SK-N-SH (cell line): ENCODE results near the gene LGALS8. TPM values are rescaled to one million over a fixed set of nuclear protein-coding genes. Genes with fewer than 3 reads are reported as not detected.

Experiments used
- CTCF ChIA-PET: fragments of 300-600, 350-600 bp; formaldehyde crosslinking; extraction: SDS; loops from one replicate; lab custom pipeline; 2021; lab: Yijun Ruan, JAX
- POLR2A ChIA-PET: fragments of 350-600 bp; sonication (Branson Sonifier 250); formaldehyde crosslinking; extraction: SDS; loops from one replicate; lab custom pipeline; 2020; ENCODE audit warnings: antibody characterized with exemption, inconsistent platforms; lab: Yijun Ruan, JAX
- DNase-seq: peaks from one replicate; pipeline ENCODE4 v3.0.0; 2012
- H2AFZ ChIP-seq: fragments of 200-600 bp; sonication (generic); 2 replicates; pipeline ENCODE4 v1.8.1; 2016; ENCODE audit warnings: antibody characterized with exemption, mild to moderate bottlenecking, low read depth
- H3F3A ChIP-seq: fragments of 200-600 bp; sonication (generic); replicated peaks from 2 replicates; pipeline ENCODE3; 2016; ENCODE audit warnings: antibody characterized with exemption, mild to moderate bottlenecking; ENCODE audit not compliant: insufficient read depth
- H3K27ac ChIP-seq, 2 experiments: fragments of 200-500 bp in 1 of 2; fragments of 200-600 bp in 1 of 2; sonication (Bioruptor generic) in 1 of 2; sonication (generic), shearing (Covaris generic) in 1 of 2; 2 replicates each; pipeline versions ENCODE4 v1.5.1 to v1.6.1; 2014 to 2016; ENCODE audit warnings: low read depth in 2 of 2, inconsistent platforms in 1 of 2, low read length in 1 of 2, mild to moderate bottlenecking in 1 of 2, mixed read lengths in 1 of 2
- H3K27me3 ChIP-seq: fragments of 200-600 bp; sonication (generic), shearing (Covaris generic); 2 replicates; pipeline ENCODE4 v1.6.1; 2016; ENCODE audit warnings: mixed run types; ENCODE audit not compliant: insufficient read depth
- H3K36me3 ChIP-seq, 2 experiments: fragments of 200-500 bp in 1 of 2; fragments of 200-600 bp in 1 of 2; sonication (Bioruptor generic) in 1 of 2; sonication (generic) in 1 of 2; replicated peaks in 1 of 2; 2 replicates each; pipeline versions ENCODE3 to v1.5.1; 2014 to 2016; ENCODE audit warnings: low read length in 1 of 2, mild to moderate bottlenecking in 1 of 2; ENCODE audit not compliant: insufficient read depth in 2 of 2, control insufficient read depth in 1 of 2
- H3K4me1 ChIP-seq, 2 experiments: fragments of 200-500 bp in 1 of 2; fragments of 200-600 bp in 1 of 2; sonication (Bioruptor generic) in 1 of 2; sonication (generic), shearing (Covaris generic) in 1 of 2; 2 replicates each; pipeline versions ENCODE4 v1.5.1 to v1.6.1; 2014 to 2016; ENCODE audit warnings: low read depth in 1 of 2, low read length in 1 of 2, mixed run types in 1 of 2; ENCODE audit not compliant: insufficient read depth in 2 of 2, control insufficient read depth in 1 of 2
- H3K4me2 ChIP-seq: fragments of 200-600 bp; sonication (generic), shearing (Covaris generic); 2 replicates; pipeline ENCODE4 v1.6.1; 2017; ENCODE audit warnings: mixed run types
- H3K4me3 ChIP-seq, 2 experiments: fragments of 200-500 bp in 1 of 2; fragments of 200-600 bp in 1 of 2; sonication (Bioruptor generic) in 1 of 2; sonication (generic), shearing (Covaris generic) in 1 of 2; 2 replicates each; pipeline versions ENCODE4 v1.5.1 to v1.8.1; 2014 to 2016; ENCODE audit warnings: low read depth in 2 of 2, inconsistent platforms in 1 of 2, low read length in 1 of 2, mild to moderate bottlenecking in 1 of 2, mixed read lengths in 1 of 2, moderate library complexity in 1 of 2
- H3K79me2 ChIP-seq: fragments of 200-600 bp; sonication (generic); 2 replicates; pipeline ENCODE4 v1.8.1; 2017; ENCODE audit warnings: mild to moderate bottlenecking; ENCODE audit not compliant: insufficient read depth
- H3K9ac ChIP-seq: fragments of 200-600 bp; sonication (generic); 2 replicates; pipeline ENCODE4 v1.6.1; 2017; ENCODE audit warnings: mixed run types
- H3K9me2 ChIP-seq: fragments of 200-600 bp; sonication (generic); 2 replicates; pipeline ENCODE4 v1.6.1; 2017; ENCODE audit warnings: mixed run types
- H3K9me3 ChIP-seq: fragments of 200-600 bp; sonication (generic); 2 replicates; pipeline ENCODE4 v1.6.1; 2017; ENCODE audit warnings: mixed run types, mild to moderate bottlenecking, moderate library complexity
- H4K20me1 ChIP-seq: fragments of 200-600 bp; sonication (generic); 2 replicates; pipeline ENCODE4 v1.6.1; 2017; ENCODE audit warnings: mild to moderate bottlenecking, mixed run types; ENCODE audit not compliant: insufficient read depth
- CHD2 ChIP-seq: fragments of 150-350 bp; IDR thresholded peaks from 2 replicates; pipeline ENCODE4 v1.6.1; 2018; ENCODE audit warnings: low read length; ENCODE audit not compliant: partially characterized antibody
- ELF1 ChIP-seq: IDR thresholded peaks from 2 replicates; pipeline ENCODE4 v1.4.0; 2012
- FOSL2 ChIP-seq: IDR thresholded peaks from 2 replicates; pipeline ENCODE4 v1.4.0; 2012; ENCODE audit warnings: low read depth, mild to moderate bottlenecking, moderate library complexity, borderline replicate concordance
- FOXJ3 ChIP-seq: sonication (generic); formaldehyde crosslinking; IDR thresholded peaks from 2 replicates; pipeline ENCODE4 v1.5.1; 2020; ENCODE audit warnings: mild to moderate bottlenecking, missing genetic modification reagents
- GABPA ChIP-seq: IDR thresholded peaks from 2 replicates; pipeline ENCODE4 v1.4.0; 2012; ENCODE audit warnings: low read depth, mild to moderate bottlenecking
- GATA2 ChIP-seq: sonication (generic); formaldehyde crosslinking; IDR thresholded peaks from 2 replicates; pipeline ENCODE4 v1.5.0; 2020; ENCODE audit warnings: mild to moderate bottlenecking, missing genetic modification reagents
- JUND ChIP-seq: IDR thresholded peaks from 2 replicates; pipeline ENCODE4 v1.4.0; 2012
- MEF2A ChIP-seq: IDR thresholded peaks from 2 replicates; pipeline ENCODE4 v1.4.0; 2012; ENCODE audit warnings: low read depth, borderline replicate concordance
- MXI1 ChIP-seq: IDR thresholded peaks from 2 replicates; pipeline ENCODE4 v1.6.1; 2012; ENCODE audit warnings: mild to moderate bottlenecking, low read depth, low read length, improper control_type of control experiment
- NRF1 ChIP-seq: IDR thresholded peaks from 2 replicates; pipeline ENCODE4 v1.6.1; 2012; ENCODE audit warnings: low read depth, mild to moderate bottlenecking, low read length
- POLR2AphosphoS5 ChIP-seq: IDR thresholded peaks from 2 replicates; pipeline ENCODE4 v1.6.1; 2012; ENCODE audit warnings: low read depth, low read length
- RAD21 ChIP-seq: IDR thresholded peaks from 2 replicates; pipeline ENCODE4 v1.6.1; 2012; ENCODE audit warnings: mild to moderate bottlenecking, low read length
- RXRA ChIP-seq: IDR thresholded peaks from 2 replicates; pipeline ENCODE4 v1.4.0; 2012; ENCODE audit warnings: low read depth, mild to moderate bottlenecking, borderline replicate concordance
- SIN3A ChIP-seq: IDR thresholded peaks from 2 replicates; pipeline ENCODE4 v1.6.1; 2012; ENCODE audit warnings: low read depth, mild to moderate bottlenecking, low read length, moderate library complexity, borderline replicate concordance
- SMC3 ChIP-seq: IDR thresholded peaks from 2 replicates; pipeline ENCODE4 v1.6.1; 2012; ENCODE audit warnings: low read depth, low read length, improper control_type of control experiment
- TAF1 ChIP-seq: IDR thresholded peaks from 2 replicates; pipeline ENCODE4 v1.6.1; 2012; ENCODE audit warnings: low read depth, mild to moderate bottlenecking, low read length, moderate library complexity, borderline replicate concordance
- TCF12 ChIP-seq: IDR thresholded peaks from 2 replicates; pipeline ENCODE4 v1.4.0; 2012
- WGBS: methylation state at CpG from one replicate; pipeline ENCODE4 v1.1.6; 2017; ENCODE audit warnings: low lambda C conversion rate; 5-methylcytosine and 5-hydroxymethylcytosine counted together
- polyA plus RNA-seq, 3 experiments: library from polyadenylated mRNA; depleted of rRNA; stranded (reverse); fragments of >200 nt; gene quantifications; 2 replicates each; pipeline ENCODE4 v1.2.3, GENCODE V29; 2012
- TF ChIP-seq, protein P1 (sequence below): fragments of 150-350 bp; IDR thresholded peaks from 2 replicates; pipeline ENCODE4 v1.6.1; 2016; ENCODE audit warnings: mild to moderate bottlenecking, low read depth, low read length
- TF ChIP-seq, protein P2 (sequence below): IDR thresholded peaks from 2 replicates; pipeline ENCODE4 v1.4.0; 2012; ENCODE audit warnings: low read depth, borderline replicate concordance
- TF ChIP-seq, protein P3 (sequence below): fragments of 150-350 bp; IDR thresholded peaks from 2 replicates; pipeline ENCODE4 v1.6.1; 2017; ENCODE audit warnings: antibody characterized with exemption, low read length, low read depth, borderline replicate concordance
- TF ChIP-seq, protein P4 (sequence below): IDR thresholded peaks from 2 replicates; pipeline ENCODE4 v1.4.0; 2012; ENCODE audit warnings: low read depth, borderline replicate concordance

The LGALS8 gene
- polyA plus RNA-seq, 1 of the 3 experiments (the other 2 are of a cell fraction): 18.9 TPM

DNA sequence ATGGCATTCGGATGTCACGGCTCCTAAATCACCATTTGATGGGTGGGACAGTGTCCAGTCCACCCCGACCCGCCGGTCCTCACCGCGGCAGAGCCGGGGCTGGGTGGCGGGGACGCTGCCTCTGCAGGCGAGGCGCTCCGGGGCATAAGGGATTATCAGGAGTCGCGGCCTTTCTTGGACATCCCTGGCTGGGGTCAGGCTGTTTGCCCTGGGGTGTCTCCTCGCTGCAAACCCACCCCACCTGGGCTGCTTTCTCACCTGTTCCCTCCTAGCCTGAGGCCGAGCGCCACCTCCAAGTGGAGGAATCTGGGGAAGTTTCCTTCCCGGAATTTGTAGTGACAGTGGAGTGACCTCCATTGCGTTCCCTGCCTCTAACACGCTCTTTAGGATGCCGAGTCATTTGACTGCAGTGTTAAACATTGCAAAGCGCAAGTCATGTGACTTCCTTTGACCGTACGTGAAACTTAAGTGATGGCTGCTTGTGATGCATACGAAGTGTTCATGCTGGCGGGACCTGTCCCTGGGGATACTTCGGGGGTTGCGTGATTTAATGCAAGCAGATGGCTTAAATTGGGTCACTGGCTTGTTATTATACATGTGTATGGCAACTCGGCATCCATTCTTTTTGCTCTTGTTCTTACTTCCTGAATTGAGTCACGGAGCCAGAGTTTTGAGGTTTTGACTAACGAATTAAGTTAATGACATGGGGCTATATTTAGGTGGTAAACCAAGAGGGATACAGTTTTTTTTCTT lies 536 bp downstream of the LGALS8 start (continued):
- TF ChIP-seq TAF1 (0 out of 2 replicates have a peak, but pooled peaks have one; percentile 42), FOSL2 (no peak), SMC3 (no peak), ELF1 (no peak), NRF1 (no peak)
- TF ChIP-seq, protein P1, sequence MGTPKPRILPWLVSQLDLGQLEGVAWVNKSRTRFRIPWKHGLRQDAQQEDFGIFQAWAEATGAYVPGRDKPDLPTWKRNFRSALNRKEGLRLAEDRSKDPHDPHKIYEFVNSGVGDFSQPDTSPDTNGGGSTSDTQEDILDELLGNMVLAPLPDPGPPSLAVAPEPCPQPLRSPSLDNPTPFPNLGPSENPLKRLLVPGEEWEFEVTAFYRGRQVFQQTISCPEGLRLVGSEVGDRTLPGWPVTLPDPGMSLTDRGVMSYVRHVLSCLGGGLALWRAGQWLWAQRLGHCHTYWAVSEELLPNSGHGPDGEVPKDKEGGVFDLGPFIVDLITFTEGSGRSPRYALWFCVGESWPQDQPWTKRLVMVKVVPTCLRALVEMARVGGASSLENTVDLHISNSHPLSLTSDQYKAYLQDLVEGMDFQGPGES: no peak
- TF ChIP-seq, protein P2, sequence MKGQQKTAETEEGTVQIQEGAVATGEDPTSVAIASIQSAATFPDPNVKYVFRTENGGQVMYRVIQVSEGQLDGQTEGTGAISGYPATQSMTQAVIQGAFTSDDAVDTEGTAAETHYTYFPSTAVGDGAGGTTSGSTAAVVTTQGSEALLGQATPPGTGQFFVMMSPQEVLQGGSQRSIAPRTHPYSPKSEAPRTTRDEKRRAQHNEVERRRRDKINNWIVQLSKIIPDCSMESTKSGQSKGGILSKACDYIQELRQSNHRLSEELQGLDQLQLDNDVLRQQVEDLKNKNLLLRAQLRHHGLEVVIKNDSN: peak; percentile 86
- TF ChIP-seq, protein P3, sequence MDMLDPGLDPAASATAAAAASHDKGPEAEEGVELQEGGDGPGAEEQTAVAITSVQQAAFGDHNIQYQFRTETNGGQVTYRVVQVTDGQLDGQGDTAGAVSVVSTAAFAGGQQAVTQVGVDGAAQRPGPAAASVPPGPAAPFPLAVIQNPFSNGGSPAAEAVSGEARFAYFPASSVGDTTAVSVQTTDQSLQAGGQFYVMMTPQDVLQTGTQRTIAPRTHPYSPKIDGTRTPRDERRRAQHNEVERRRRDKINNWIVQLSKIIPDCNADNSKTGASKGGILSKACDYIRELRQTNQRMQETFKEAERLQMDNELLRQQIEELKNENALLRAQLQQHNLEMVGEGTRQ: peak; percentile 25; the same call in 1 of the 2 replicates

DNA sequence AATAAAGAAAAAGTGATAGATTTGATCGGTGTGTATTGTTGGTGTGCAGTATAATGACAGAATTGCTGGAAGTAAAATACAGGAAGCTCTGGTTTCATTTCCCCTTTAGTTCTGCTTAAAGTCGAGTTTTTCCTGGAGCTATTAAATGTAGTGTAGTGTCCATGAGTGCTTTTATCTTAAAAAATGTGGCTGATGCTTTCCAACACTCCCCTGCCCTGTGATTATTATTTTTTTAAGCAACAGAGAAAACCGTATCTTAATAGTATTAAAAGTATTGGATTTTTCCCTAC lies 1.1 kb downstream of the LGALS8 start:
- no peak for TF ChIP-seq ELF1
- TF ChIP-seq MEF2A: no peak
- no peak for TF ChIP-seq FOXJ3 (CRISPR knock-in tag)
- Histone ChIP-seq H3F3A (no peaks in the 10 kb centered on the region), H3K4me3 (peak overlapping the region; percentile 67 to 81), H3K4me2 (peak overlapping the region; percentile 85), H3K36me3 (peaks cover 4 to 15% of the 10 kb centered on the region in 2 experiments), H3K9me2 (no peaks in the 10 kb centered on the region), H2AFZ (peak overlapping the region; percentile 97), H3K4me1 (peaks cover 0 to 8% of the 10 kb centered on the region in 2 experiments; a peak in 2 of 4 replicates), H3K79me2 (peaks cover 9% of the 10 kb centered on the region), H3K27ac (peak overlapping the region; percentile 7 to 40; a peak in 3 of 4 replicates), H3K9me3 (no peaks in the 10 kb centered on the region), H3K9ac (peak overlapping the region; percentile 65), H4K20me1 (no peaks in the 10 kb centered on the region), H3K27me3 (no peaks in the 10 kb centered on the region)
- 1% methylated on average over 3 of the region's 3 CpGs for WGBS
- POLR2A ChIA-PET: no interaction called here
- CTCF ChIA-PET: no interaction called here
- no peak for DNase-seq

DNA sequence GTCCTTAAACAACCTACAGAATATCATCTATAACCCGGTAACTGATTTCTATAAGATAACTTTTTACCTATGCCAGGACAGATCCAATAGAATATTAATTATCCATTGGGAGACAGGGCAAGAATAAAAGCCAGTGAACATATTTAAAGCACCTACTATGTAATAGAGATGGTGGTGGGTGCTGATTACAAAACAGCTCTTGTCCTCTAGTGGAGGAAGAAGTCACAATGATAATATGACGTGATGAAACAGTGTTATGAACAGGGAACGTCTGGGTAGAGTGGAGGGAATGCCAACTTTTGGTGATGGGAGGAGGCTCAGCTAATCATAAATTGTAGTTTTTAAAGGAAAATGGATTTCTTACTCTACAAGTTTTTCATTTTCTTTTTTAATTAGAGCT lies 2.3 kb downstream of the LGALS8 start:
- no peak overlapping the region for H2AFZ ChIP-seq
- H3K27ac ChIP-seq: no peak overlapping the region
- H3K36me3 ChIP-seq: peaks cover 4 to 25% of the 10 kb centered on the region in 2 experiments
- DNase-seq: no peak
- H3K4me2 ChIP-seq: no peak overlapping the region
- TF ChIP-seq GABPA: no peak
- no peak for TF ChIP-seq CHD2
- no peak for TF ChIP-seq RXRA
- TF ChIP-seq MXI1: no peak
- no peak for TF ChIP-seq GATA2 (CRISPR knock-in tag)
- TF ChIP-seq MEF2A: no peak
- no peak for TF ChIP-seq RAD21
- no peak for TF ChIP-seq JUND
- TF ChIP-seq TCF12: no peak
- no peak for TF ChIP-seq SIN3A
- no peak for TF ChIP-seq POLR2AphosphoS5
- TF ChIP-seq NRF1: no peak
- TF ChIP-seq, protein P4, sequence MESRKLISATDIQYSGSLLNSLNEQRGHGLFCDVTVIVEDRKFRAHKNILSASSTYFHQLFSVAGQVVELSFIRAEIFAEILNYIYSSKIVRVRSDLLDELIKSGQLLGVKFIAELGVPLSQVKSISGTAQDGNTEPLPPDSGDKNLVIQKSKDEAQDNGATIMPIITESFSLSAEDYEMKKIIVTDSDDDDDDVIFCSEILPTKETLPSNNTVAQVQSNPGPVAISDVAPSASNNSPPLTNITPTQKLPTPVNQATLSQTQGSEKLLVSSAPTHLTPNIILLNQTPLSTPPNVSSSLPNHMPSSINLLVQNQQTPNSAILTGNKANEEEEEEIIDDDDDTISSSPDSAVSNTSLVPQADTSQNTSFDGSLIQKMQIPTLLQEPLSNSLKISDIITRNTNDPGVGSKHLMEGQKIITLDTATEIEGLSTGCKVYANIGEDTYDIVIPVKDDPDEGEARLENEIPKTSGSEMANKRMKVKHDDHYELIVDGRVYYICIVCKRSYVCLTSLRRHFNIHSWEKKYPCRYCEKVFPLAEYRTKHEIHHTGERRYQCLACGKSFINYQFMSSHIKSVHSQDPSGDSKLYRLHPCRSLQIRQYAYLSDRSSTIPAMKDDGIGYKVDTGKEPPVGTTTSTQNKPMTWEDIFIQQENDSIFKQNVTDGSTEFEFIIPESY: no peak
- TF ChIP-seq, all 33 proteins: peak for 0
- Histone ChIP-seq H3K9ac (no peak overlapping the region), H3K27me3 (no peaks in the 10 kb centered on the region), H3F3A (no peaks in the 10 kb centered on the region), H3K4me1 (peaks cover 0 to 8% of the 10 kb centered on the region in 2 experiments; a peak in 2 of 4 replicates), H3K4me3 (no peak overlapping the region), H3K79me2 (peaks cover 9% of the 10 kb centered on the region), H4K20me1 (no peaks in the 10 kb centered on the region), H3K9me2 (no peaks in the 10 kb centered on the region), H3K9me3 (no peaks in the 10 kb centered on the region)
- WGBS: 92% methylated on average over 3 of the region's 3 CpGs
- POLR2A ChIA-PET: no interaction called here
- CTCF ChIA-PET: interaction anchor here (0.7 to 1.0 kb wide), 2 partner anchors 10 to 244 kb away, joined by 3 read pairs; partner anchors contain the start of gene ERO1B
